H9 (cell line): ENCODE measurements around the gene MAST2. TPM values are rescaled to one million over a fixed set of nuclear protein-coding genes. Genes with fewer than 3 reads are reported as not detected.
"Not testable (repeated sequence)": the region's sequence is repeated elsewhere in the genome, so short reads cannot be mapped to it uniquely, and the experiment has no call there.

Source experiments
- DNase-seq: peaks from one replicate; pipeline ENCODE4 v3.0.0-alpha.2; 2017
- H2AFZ ChIP-seq: one replicate; pipeline ENCODE4 v1.6.1; 2013; ENCODE audit warnings: mild to moderate bottlenecking, low read length, control low read depth, moderate library complexity
- H2AK5ac ChIP-seq: 2 replicates; pipeline ENCODE4 v1.6.1; 2013; ENCODE audit warnings: low read length, control low read depth, mixed read lengths; ENCODE audit not compliant: insufficient read length
- H2BK120ac ChIP-seq: one replicate; pipeline ENCODE4 v1.6.1; 2013; ENCODE audit warnings: low read depth, mild to moderate bottlenecking, low read length, control low read depth, inconsistent platforms; ENCODE audit not compliant: poor library complexity, severe bottlenecking
- H2BK12ac ChIP-seq: 2 replicates; pipeline ENCODE4 v1.6.1; 2013; ENCODE audit warnings: low read length, control low read depth, mixed read lengths, low read depth; ENCODE audit not compliant: insufficient read length
- H2BK15ac ChIP-seq: 2 replicates; pipeline ENCODE4 v1.6.1; 2013; ENCODE audit warnings: low read depth, low read length, control low read depth
- H2BK20ac ChIP-seq: one replicate; pipeline ENCODE4 v1.6.1; 2013; ENCODE audit warnings: low read depth, mild to moderate bottlenecking, low read length, control low read depth, inconsistent platforms; ENCODE audit not compliant: poor library complexity, severe bottlenecking
- H2BK5ac ChIP-seq: 2 replicates; pipeline ENCODE4 v1.6.1; 2013; ENCODE audit warnings: low read length, control low read depth, mixed read lengths; ENCODE audit not compliant: insufficient read length
- H3K14ac ChIP-seq: 2 replicates; pipeline ENCODE4 v1.6.1; 2013; ENCODE audit warnings: low read length, control low read depth; ENCODE audit not compliant: insufficient read depth
- H3K18ac ChIP-seq: 2 replicates; pipeline ENCODE4 v1.6.1; 2013; ENCODE audit warnings: low read depth, mild to moderate bottlenecking, mixed read lengths, low read length, control low read depth; ENCODE audit not compliant: insufficient read length
- H3K23ac ChIP-seq: 2 replicates; pipeline ENCODE4 v1.6.1; 2013; ENCODE audit warnings: low read length, control low read depth, mixed read lengths, low read depth; ENCODE audit not compliant: insufficient read length
- H3K23me2 ChIP-seq: 2 replicates; pipeline ENCODE4 v1.6.1; 2013; ENCODE audit warnings: low read depth, mild to moderate bottlenecking, mixed read lengths, low read length, control low read depth; ENCODE audit not compliant: insufficient read length, poor library complexity, severe bottlenecking
- H3K27ac ChIP-seq: 2 replicates; pipeline ENCODE4 v1.5.1; 2013; ENCODE audit warnings: low read length, control low read depth, mixed read lengths, low read depth; ENCODE audit not compliant: insufficient read length
- H3K27me3 ChIP-seq: 2 replicates; pipeline ENCODE4 v1.6.1; 2013; ENCODE audit warnings: low read length, control low read depth, inconsistent platforms; ENCODE audit not compliant: insufficient read depth
- H3K4ac ChIP-seq: 2 replicates; pipeline ENCODE4 v1.6.1; 2013; ENCODE audit warnings: low read depth, mild to moderate bottlenecking, control low read depth, inconsistent platforms, low read length, moderate library complexity
- H3K4me1 ChIP-seq: 2 replicates; pipeline ENCODE4 v1.6.1; 2013; ENCODE audit warnings: low read length, control low read depth, inconsistent platforms; ENCODE audit not compliant: insufficient read depth
- H3K4me2 ChIP-seq: 2 replicates; pipeline ENCODE4 v1.6.1; 2013; ENCODE audit warnings: low read length, control low read depth, mixed read lengths; ENCODE audit not compliant: insufficient read length, insufficient read depth
- H3K56ac ChIP-seq: 2 replicates; pipeline ENCODE4 v1.6.1; 2013; ENCODE audit warnings: low read depth, mild to moderate bottlenecking, mixed read lengths, low read length, control low read depth; ENCODE audit not compliant: insufficient read length
- H3K79me1 ChIP-seq: 2 replicates; pipeline ENCODE4 v1.6.1; 2013; ENCODE audit warnings: low read depth, mild to moderate bottlenecking, moderate library complexity, low read length, control low read depth, inconsistent platforms; ENCODE audit not compliant: insufficient read depth, poor library complexity, severe bottlenecking
- H3K79me2 ChIP-seq: 2 replicates; pipeline ENCODE4 v1.6.1; 2013; ENCODE audit warnings: low read length, control low read depth, inconsistent platforms; ENCODE audit not compliant: insufficient read depth
- H3K9ac ChIP-seq: 2 replicates; pipeline ENCODE4 v1.6.1; 2013; ENCODE audit warnings: low read length, control low read depth, mixed read lengths; ENCODE audit not compliant: insufficient read length; ENCODE audit errors: extremely low read depth
- H3K9me3 ChIP-seq: one replicate; pipeline ENCODE4 v1.6.1; 2013; ENCODE audit warnings: low read depth, low read length, inconsistent platforms; ENCODE audit not compliant: control insufficient read depth
- H3T11ph ChIP-seq: one replicate; pipeline ENCODE4 v1.6.1; 2013; ENCODE audit warnings: mild to moderate bottlenecking, low read length, control low read depth, inconsistent platforms
- H4K20me1 ChIP-seq: one replicate; pipeline ENCODE4 v1.6.1; 2013; ENCODE audit not compliant: control insufficient read depth, insufficient read length, insufficient read depth
- H4K5ac ChIP-seq: 2 replicates; pipeline ENCODE4 v1.6.1; 2013; ENCODE audit warnings: low read depth, mild to moderate bottlenecking, mixed read lengths, low read length, control low read depth; ENCODE audit not compliant: insufficient read length
- H4K8ac ChIP-seq: replicated peaks from 2 replicates; pipeline ENCODE4 v1.6.1; 2013; ENCODE audit warnings: low read length, control low read depth, mixed read lengths, low read depth; ENCODE audit not compliant: insufficient read length
- H4K91ac ChIP-seq: 2 replicates; pipeline ENCODE4 v1.6.1; 2013; ENCODE audit warnings: low read depth, mild to moderate bottlenecking, moderate library complexity, mixed read lengths, low read length, control low read depth; ENCODE audit not compliant: insufficient read length
- H3K27ac Mint-ChIP-seq, 3 experiments: 2 replicates in 2 of 3; 3 replicates in 1 of 3; pipeline ENCODE4 v1.8.0; 2020 to 2021; ENCODE audit warnings: mixed read lengths in 3 of 3, mild to moderate bottlenecking in 1 of 3, moderate library complexity in 1 of 3
- H3K27me3 Mint-ChIP-seq: 2 replicates; pipeline ENCODE4 v1.8.0; 2021; ENCODE audit warnings: low read depth, mild to moderate bottlenecking, moderate library complexity, mixed read lengths
- H3K36me3 Mint-ChIP-seq, 3 experiments: 2 replicates in 2 of 3; 3 replicates in 1 of 3; pipeline ENCODE4 v1.8.0; 2020 to 2021; ENCODE audit warnings: low read depth in 3 of 3, mixed read lengths in 3 of 3; ENCODE audit not compliant: insufficient read depth in 1 of 3
- H3K4me1 Mint-ChIP-seq, 2 experiments: 2 replicates each; pipeline ENCODE4 v1.8.0; 2020; ENCODE audit warnings: mixed read lengths in 2 of 2
- H3K4me3 Mint-ChIP-seq, 2 experiments: 2 replicates in 1 of 2; 3 replicates in 1 of 2; pipeline ENCODE4 v1.8.0; 2020 to 2021; ENCODE audit warnings: mild to moderate bottlenecking in 2 of 2, mixed read lengths in 2 of 2, moderate library complexity in 1 of 2
- H3K9me3 Mint-ChIP-seq, 2 experiments: 2 replicates in 1 of 2; 3 replicates in 1 of 2; pipeline ENCODE4 v1.8.0; 2020; ENCODE audit warnings: mild to moderate bottlenecking in 2 of 2, mixed read lengths in 2 of 2, moderate library complexity in 1 of 2
- WGBS: extraction: QIAGEN DNeasy Blood & Tissue Kit; methylation state at CpG from one replicate; pipeline ENCODE4 v1.1.7; 2013; ENCODE audit warnings: missing lambda C conversion rate, low lambda C conversion rate, mixed read lengths; ENCODE audit not compliant: insufficient read length; ENCODE audit errors: extremely low coverage; 5-methylcytosine and 5-hydroxymethylcytosine counted together
- total RNA-seq: library from RNA; stranded (reverse); gene quantifications from 2 replicates; pipeline ENCODE4 v1.2.1, GENCODE V29; 2021
- TF ChIP-seq, protein P1 (sequence below): fragments of 200-600 bp; sonication (generic); conservative IDR thresholded peaks from 3 replicates; pipeline ENCODE4 v1.8.0; 2021; ENCODE audit warnings: antibody characterized with exemption, mild to moderate bottlenecking

The MAST2 gene
- total RNA-seq, 1 experiment from 2014 or later: 28.8 TPM

DNA sequence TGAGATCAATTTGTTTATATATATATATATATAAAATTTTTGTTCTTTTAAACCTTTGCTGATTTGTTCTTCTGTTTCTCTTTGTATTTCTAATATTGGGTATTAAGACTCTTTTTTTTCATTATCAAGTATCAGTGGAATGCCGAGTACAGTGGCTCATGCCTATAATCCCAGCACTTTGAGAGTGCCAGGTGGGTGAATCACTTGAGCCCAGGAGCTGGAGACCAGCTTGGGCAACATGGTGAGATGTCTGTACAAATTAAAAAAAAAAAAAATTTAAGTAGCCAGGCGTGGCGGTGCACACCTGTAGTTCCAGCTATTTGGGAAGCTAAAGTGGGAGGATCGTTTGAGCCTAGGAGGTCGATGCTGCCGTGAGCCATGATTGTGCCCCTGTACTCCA, 67.1 kb downstream of the MAST2 start:
- H3T11ph ChIP-seq: no peak overlapping the region
- no peak for DNase-seq
- no peak overlapping the region for H3K4me2 ChIP-seq
- Mint-ChIP-seq H3K4me3 (no peak overlapping the region), H3K36me3 (no peaks in the 10 kb centered on the region), H3K4me1 (peaks cover 15 to 23% of the 10 kb centered on the region in 2 experiments), H3K27me3 (no peaks in the 10 kb centered on the region), H3K27ac (peak overlapping the region in 1 of 3 experiments; percentile 77; a peak in 1 of 7 replicates), H3K9me3 (no peaks in the 10 kb centered on the region)
- no peak overlapping the region for H2AK5ac ChIP-seq
- H3K27me3 ChIP-seq: no peaks in the 10 kb centered on the region
- H4K91ac ChIP-seq: no peak overlapping the region
- WGBS: no CpG with 5 or more reads among the region's 6 CpGs
- H3K27ac ChIP-seq: no peak overlapping the region
- no peak overlapping the region for H2BK20ac ChIP-seq
- no peak overlapping the region for H2BK15ac ChIP-seq
- H3K56ac ChIP-seq: no peak overlapping the region
- peaks cover 2% of the 10 kb centered on the region for H3K79me1 ChIP-seq
- no peak overlapping the region for H3K4ac ChIP-seq
- no peak overlapping the region for H3K23ac ChIP-seq
- H4K20me1 ChIP-seq: no peaks in the 10 kb centered on the region
- no peak overlapping the region for H4K8ac ChIP-seq
- H3K9ac ChIP-seq: no peak overlapping the region
- H3K4me1 ChIP-seq: no peaks in the 10 kb centered on the region
- no peak overlapping the region for H2BK12ac ChIP-seq
- H3K79me2 ChIP-seq: 0 out of 2 replicates have a peak, but pooled peaks cover 3% of the 10 kb centered on the region
- no peak overlapping the region for H2AFZ ChIP-seq
- H3K23me2 ChIP-seq: no peaks in the 10 kb centered on the region
- H3K18ac ChIP-seq: no peak overlapping the region
- no peak overlapping the region for H3K14ac ChIP-seq
- H2BK120ac ChIP-seq: no peak overlapping the region
- no peaks in the 10 kb centered on the region for H3K9me3 ChIP-seq
- no peak overlapping the region for H4K5ac ChIP-seq
- TF ChIP-seq, protein P1, sequence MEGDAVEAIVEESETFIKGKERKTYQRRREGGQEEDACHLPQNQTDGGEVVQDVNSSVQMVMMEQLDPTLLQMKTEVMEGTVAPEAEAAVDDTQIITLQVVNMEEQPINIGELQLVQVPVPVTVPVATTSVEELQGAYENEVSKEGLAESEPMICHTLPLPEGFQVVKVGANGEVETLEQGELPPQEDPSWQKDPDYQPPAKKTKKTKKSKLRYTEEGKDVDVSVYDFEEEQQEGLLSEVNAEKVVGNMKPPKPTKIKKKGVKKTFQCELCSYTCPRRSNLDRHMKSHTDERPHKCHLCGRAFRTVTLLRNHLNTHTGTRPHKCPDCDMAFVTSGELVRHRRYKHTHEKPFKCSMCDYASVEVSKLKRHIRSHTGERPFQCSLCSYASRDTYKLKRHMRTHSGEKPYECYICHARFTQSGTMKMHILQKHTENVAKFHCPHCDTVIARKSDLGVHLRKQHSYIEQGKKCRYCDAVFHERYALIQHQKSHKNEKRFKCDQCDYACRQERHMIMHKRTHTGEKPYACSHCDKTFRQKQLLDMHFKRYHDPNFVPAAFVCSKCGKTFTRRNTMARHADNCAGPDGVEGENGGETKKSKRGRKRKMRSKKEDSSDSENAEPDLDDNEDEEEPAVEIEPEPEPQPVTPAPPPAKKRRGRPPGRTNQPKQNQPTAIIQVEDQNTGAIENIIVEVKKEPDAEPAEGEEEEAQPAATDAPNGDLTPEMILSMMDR: no peak
- no peak overlapping the region for H2BK5ac ChIP-seq

DNA sequence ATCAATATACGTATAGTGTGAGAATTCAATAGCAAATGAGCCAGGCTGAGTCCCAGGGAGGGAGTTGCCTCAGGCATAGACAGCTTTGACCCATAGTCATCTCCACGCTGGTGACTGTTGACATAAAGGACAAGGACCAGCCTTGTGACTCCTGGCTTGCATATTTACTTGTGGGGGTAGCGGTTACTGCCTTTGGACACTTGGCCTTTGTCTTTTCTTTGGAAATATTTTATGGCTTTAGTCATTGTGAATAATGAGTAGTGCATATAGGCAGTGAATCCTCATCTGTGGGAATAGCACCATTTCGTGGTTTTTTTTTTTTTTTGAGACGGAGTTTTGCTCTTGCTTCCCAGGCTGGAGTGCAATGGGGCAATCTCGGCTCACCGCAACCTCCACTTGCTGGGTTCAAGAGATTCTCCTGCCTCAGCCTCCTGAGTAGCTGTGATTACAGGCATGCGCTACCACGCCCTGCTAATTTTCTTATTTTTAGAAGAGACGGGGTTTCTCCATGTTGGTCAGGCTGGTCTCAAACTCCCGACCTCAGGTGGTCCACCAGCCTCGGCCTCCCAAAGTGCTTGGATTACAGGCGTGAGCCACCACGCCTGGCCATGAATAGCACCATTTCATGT, 68.9 kb downstream of the MAST2 start:
- not testable (repeated sequence) for H3K23me2 ChIP-seq, H2BK5ac ChIP-seq, H2AK5ac ChIP-seq, H3K23ac ChIP-seq, H2BK15ac ChIP-seq, H3K27me3 Mint-ChIP-seq, H2BK12ac ChIP-seq, H3K9me3 Mint-ChIP-seq, H3K56ac ChIP-seq, H4K91ac ChIP-seq, H2BK120ac ChIP-seq, H3K27me3 ChIP-seq, H3K18ac ChIP-seq, H4K8ac ChIP-seq, H4K5ac ChIP-seq, DNase-seq, H3K36me3 Mint-ChIP-seq, H3K4me2 ChIP-seq, H3T11ph ChIP-seq, H4K20me1 ChIP-seq, H3K27ac ChIP-seq, H2AFZ ChIP-seq, H3K4ac ChIP-seq, H3K14ac ChIP-seq, H3K79me1 ChIP-seq, H3K9ac ChIP-seq, H3K9me3 ChIP-seq, H3K79me2 ChIP-seq, H3K4me3 Mint-ChIP-seq, H3K27ac Mint-ChIP-seq, H2BK20ac ChIP-seq, H3K4me1 ChIP-seq
- peaks cover 15 to 23% of the 10 kb centered on the region in 2 experiments for H3K4me1 Mint-ChIP-seq
- no CpG with 5 or more reads among the region's 14 CpGs for WGBS
